ENCODE data around the gene ENAH.

The ENAH gene

GRCh38 chr1:225508538-225509375 lies 144.2 kb downstream of the ENAH start:
- in situ Hi-C loops (cut with MboI; ENCODE audit: low sequenced_read_pairs): no loop called here

GRCh38 chr1:225506727-225507126 lies 146.2 kb downstream of the ENAH start:
- in situ Hi-C loops (cut with MboI; ENCODE audit: low sequenced_read_pairs): no loop called here

GRCh38 chr1:225504776-225505175 lies 148.1 kb downstream of the ENAH start:
- in situ Hi-C loops (cut with MboI; ENCODE audit: low sequenced_read_pairs): no loop called here

GRCh38 chr1:225500624-225501192 lies 152.2 kb downstream of the ENAH start:
- in situ Hi-C loops (cut with MboI; ENCODE audit: low sequenced_read_pairs): no loop called here

GRCh38 chr1:225498549-225499136 lies 154.3 kb downstream of the ENAH start:
- in situ Hi-C loops (cut with MboI; ENCODE audit: low sequenced_read_pairs): no loop called here

GRCh38 chr1:225494789-225495359 lies 158.0 kb downstream of the ENAH start:
- in situ Hi-C loops (cut with MboI; ENCODE audit: low sequenced_read_pairs): no loop called here

- in situ Hi-C loops (cut with MboI; ENCODE audit: low sequenced_read_pairs): no loop called here
These were observed 159.2 kb downstream of the ENAH start for GRCh38 chr1:225493591-225494246.

GRCh38 chr1:225488676-225489075 lies 164.2 kb downstream of the ENAH start:
- in situ Hi-C loops (cut with MboI; ENCODE audit: low sequenced_read_pairs): no loop called here

- in situ Hi-C loops (cut with MboI; ENCODE audit: low sequenced_read_pairs): no loop called here
These were observed 166.1 kb downstream of the ENAH start for GRCh38 chr1:225486856-225487255.

GRCh38 chr1:225485991-225486530 lies 166.9 kb downstream of the ENAH start:
- in situ Hi-C loops (cut with MboI; ENCODE audit: low sequenced_read_pairs): no loop called here

GRCh38 chr1:225485226-225485625 lies 167.7 kb downstream of the ENAH start:
- in situ Hi-C loops (cut with MboI; ENCODE audit: low sequenced_read_pairs): no loop called here

- in situ Hi-C loops (cut with MboI; ENCODE audit: low sequenced_read_pairs): no loop called here
These were observed 168.2 kb downstream of the ENAH start for GRCh38 chr1:225484657-225485214.

GRCh38 chr1:225483818-225484656 lies 168.9 kb downstream of the ENAH start:
- in situ Hi-C loops (cut with MboI; ENCODE audit: low sequenced_read_pairs): no loop called here

- in situ Hi-C loops (cut with MboI; ENCODE audit: low sequenced_read_pairs): no loop called here
These were observed 170.4 kb downstream of the ENAH start for GRCh38 chr1:225482421-225482950.

GRCh38 chr1:225481738-225482137 lies 171.2 kb downstream of the ENAH start:
- in situ Hi-C loops (cut with MboI; ENCODE audit: low sequenced_read_pairs): no loop called here

- in situ Hi-C loops (cut with MboI; ENCODE audit: low sequenced_read_pairs): no loop called here
These were observed 172.0 kb downstream of the ENAH start for GRCh38 chr1:225480825-225481434.

GRCh38 chr1:225479996-225480720 lies 172.8 kb downstream of the ENAH start:
- in situ Hi-C loops (cut with MboI; ENCODE audit: low sequenced_read_pairs): loop anchor here (10.0 kb wide), 1 partner anchor 295 kb away; the partner anchor contains the start of gene SRP9

- in situ Hi-C loops (cut with MboI; ENCODE audit: low sequenced_read_pairs): loop anchor here (10.0 kb wide), 1 partner anchor 295 kb away; the partner anchor contains the start of gene SRP9
These were observed 173.6 kb downstream of the ENAH start for GRCh38 chr1:225479341-225479740.

All from HL-60/S4 (cell line).